ENCODE data around the gene KDM2B.

- TF ChIP-seq POLR2AphosphoS5 (IDR thresholded peaks at IDR 0.05) (no peak), CTCF (IDR thresholded peaks at IDR 0.05) (no peak), POLR2A (IDR thresholded peaks at IDR 0.05) (no peak), EP300 (IDR thresholded peaks at IDR 0.05) (no peak)
Measured at GRCh38 chr12:121501946-121502345, 78.9 kb downstream of the KDM2B start.
